ENCODE measurements around the gene ADNP.

Gene ADNP

DNA sequence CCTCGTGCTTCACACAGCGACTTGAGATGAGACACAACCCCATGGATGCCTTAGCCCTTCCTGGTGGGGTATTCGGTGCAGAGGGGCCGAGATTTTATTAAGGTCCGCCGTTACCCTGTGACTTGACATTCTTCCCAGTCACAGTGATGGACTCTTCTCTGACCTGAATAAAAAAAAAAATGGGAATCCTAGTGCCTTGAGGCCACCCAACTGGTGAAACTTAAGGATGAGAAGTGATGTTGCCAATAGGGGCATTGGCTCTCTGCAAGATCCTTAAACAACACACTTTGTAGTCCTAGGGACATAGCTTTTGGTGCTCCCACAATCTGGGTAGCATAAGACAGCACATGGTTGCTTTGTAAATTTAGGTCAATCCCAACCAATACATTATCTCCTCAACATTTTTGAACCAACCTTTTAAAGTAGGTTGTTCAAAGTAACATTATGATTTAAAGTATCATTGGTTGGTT, 814 bp upstream of the ADNP start:
- DNase-seq = no peak

DNA sequence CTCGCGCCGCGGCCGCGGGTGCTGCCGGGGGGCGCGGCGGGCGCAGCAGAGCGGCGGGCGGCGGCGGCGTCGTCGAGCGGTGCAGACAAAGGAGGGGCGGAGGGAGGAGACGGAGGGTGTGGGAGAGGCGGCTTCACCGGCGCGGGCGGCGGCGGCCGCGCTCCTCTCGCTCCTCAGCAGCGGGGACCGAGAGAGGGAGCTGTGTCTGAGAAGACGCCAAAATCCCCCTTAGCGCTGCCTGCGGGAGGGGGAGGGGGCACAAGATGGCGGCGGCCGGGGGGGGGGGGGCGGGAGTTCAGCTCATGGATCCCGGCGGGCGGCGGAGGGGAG, 296 bp downstream of the ADNP start:
- DNase-seq = no peak

GRCh38 chr20:50930139-50930975, 880 bp downstream of the ADNP start:
- no peak for DNase-seq

GRCh38 chr20:50929299-50930138, 1.7 kb downstream of the ADNP start:
- peak; percentile 67 for DNase-seq

DNA sequence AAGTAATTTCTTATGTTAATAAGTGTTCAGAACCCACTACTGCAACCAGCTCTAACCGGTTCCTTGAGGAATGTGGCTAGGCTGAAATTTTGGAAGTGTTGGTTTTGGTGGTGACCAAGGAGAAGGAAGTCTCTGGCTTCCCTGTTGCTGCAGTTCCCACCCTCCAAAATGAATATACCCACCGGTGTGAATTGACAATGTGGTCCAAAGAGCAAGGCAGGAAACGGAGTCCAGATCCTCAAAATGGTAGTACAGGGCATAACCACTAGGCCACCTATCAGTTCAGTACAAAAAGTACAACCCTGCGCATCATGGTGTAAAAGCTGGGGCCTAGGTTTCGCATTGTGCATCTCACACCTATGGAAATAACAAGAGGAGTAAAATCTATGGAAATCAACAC, 2.8 kb downstream of the ADNP start:
- no peak for DNase-seq

DNA sequence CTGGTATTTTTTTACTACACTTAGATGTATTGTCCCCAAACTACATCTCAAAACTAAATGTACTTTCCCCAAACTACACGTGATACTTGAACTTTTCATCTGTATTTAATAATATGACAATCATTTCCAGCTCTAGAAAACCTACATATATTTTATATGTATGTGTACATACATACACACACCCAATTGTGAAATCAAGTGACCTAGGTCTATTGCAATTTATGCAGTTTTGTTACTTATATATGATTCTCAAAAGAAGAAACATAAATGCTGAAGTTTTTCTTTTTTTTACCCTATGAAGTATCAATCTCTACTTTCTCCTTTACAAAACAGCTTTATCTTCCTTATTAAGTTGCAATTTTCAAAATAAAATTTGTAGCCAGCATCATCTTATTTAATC, 4.7 kb downstream of the ADNP start:
- no peak for DNase-seq

DNA sequence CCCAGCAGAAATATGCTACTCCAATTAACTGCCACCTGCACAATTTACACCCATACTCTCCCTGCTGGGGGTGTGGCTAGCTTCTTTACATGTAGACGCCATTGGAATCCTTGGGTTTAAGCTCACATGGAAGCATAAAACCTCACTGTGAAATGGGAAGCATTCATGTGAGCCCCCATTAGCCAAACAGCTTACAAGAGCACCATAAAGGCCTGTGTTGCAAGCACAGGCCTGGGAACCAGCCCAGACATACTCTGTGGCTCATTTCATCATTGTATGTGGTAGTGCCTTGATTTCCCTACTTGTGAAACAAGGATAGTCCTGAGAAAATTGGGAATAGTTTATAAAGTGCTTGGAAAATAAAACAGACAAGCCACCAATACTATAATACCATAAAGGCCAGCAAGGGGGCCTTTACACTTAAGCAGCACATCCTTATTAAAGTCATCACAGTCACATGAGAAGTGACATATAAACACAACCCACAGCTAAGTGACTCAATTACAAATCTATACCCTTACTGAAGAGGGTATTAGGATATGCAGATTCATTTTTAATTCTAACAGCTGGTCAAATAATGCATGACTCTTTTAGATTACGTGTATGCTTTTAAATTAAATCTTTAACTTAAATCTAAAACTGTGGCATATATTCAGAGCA, 6.8 kb downstream of the ADNP start:
- DNase-seq = no peak

GRCh38 chr20:50921803-50922501, 9.3 kb downstream of the ADNP start:
- no peak for DNase-seq

GRCh38 chr20:50920997-50921396, 10.2 kb downstream of the ADNP start:
- DNase-seq = no peak

DNA sequence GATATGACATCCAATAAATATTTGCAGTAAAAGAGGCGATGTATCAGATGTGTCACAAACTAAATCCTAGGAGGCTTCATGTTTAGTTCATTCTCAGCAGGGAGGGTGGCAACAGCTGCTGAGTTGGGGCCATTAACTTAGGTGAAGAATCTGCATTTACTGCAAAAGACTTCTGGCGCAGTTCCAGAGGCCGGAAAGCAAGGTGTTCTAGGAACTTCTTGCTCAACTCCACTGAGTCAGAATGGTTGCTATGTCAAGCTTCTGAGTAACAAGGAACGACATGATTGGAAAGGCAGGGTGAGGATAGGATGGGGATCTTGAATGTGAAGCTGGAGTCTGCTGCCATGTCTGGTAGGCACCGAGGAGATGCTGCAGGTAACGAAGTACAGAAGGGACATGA, 11.7 kb downstream of the ADNP start:
- no peak for DNase-seq

DNA sequence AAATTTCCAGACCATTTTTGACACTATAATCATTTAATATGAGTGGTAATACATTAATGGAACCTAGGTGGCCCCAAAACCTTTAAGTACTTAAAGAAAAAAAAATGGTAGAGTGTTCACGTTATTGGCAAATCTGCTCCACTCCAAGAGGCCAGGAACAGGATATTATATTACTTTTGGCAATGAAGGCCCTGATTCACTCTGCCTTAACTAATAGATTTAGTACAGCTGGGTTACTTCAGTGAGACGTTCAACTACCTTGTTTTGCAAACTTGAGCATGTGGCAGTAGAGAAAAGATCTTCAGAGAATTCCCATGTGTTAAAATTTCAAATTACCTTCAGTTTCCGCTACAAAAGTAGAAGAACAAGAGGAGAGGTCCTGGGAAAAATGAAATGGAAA, 12.8 kb downstream of the ADNP start:
- DNase-seq = no peak

- DNase-seq = no peak
Measured at GRCh38 chr20:50916934-50917333, 14.3 kb downstream of the ADNP start.

- DNase-seq = no peak
Measured at GRCh38 chr20:50916257-50916656, 15.0 kb downstream of the ADNP start.

DNA sequence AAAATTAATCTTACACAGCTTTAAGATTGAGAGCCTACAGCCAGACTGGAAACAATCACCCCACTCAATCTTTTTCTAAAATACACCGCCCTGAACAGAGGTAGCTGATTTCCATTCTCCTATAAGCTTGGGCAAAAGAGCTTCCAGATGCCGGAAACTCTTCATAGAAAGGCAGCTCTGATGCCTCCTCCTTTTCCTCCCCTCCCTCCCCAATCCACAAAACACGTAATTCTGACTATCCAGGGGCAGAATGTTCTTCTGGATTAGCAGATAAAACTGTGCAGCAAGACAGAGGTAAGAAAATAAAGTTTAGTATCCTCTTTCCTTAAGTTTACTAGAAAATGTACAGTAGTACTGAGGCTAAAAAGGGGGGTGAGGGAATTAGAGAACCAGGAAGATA, 15.8 kb downstream of the ADNP start:
- DNase-seq = no peak

- no peak for DNase-seq
Measured at GRCh38 chr20:50913690-50914375, 17.4 kb downstream of the ADNP start.

DNA sequence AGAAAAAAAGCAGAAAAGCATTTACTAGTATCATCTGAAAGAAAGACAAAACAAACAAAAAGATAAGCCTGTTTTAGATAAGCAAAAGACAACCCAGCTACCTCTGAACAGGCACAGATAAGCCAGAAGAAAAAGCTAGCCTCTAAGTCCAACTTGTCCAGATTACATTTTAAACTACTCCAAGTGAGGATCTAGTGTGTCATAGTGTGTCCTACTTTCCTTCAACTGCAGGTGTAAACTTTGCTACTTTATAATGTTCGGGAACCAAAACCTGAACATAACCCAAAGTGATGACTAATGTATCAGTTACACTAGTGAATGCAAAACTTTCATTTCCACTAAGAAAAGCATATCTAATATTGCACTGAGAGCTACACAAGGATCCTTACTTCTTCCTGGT, 19.5 kb downstream of the ADNP start:
- no peak for DNase-seq

GRCh38 chr20:50911030-50911429, 20.2 kb downstream of the ADNP start:
- DNase-seq = no peak

DNA sequence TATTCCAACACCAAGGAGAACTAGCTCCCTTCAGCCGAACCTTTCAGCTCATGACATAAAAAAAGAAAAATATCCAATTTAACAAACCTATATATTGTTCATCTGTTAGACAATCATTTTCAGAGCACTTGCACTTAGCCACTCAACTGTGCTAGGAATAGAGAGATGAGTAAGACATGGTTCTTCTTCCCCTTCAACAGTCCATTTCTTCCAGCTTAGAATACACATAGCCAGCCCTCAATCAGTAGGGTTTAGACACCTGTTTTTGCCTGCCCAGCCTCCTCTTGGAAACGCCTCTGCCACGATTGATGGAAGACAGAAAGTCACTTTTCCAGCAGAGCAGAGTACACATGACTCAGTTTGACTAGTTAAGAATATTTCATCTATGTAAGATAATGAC, 21.8 kb downstream of the ADNP start:
- no peak for DNase-seq

DNA sequence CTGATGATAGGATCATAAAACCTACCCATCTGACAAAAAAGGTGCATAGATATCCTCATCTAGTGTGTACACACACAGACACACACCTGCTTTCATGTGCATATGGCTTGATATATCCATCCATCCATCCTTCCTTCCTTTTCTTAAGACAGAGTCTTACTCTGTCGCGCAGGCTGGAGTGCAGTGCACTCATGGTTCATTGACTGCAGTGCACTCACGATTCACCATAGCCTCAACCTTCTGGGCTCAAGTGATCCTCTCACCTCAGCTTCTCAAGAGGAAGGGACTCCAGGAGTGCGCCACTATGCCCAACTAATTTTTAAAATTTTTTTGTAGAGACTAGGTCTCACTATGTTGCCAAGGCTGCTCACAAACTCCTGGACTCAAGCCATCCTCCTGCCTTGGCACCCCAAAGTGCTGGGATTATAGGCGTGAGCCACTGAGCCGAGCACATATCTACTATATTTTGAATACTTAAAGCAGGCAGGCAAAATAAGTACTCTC, 27.1 kb downstream of the ADNP start:
- no peak for DNase-seq

DNA sequence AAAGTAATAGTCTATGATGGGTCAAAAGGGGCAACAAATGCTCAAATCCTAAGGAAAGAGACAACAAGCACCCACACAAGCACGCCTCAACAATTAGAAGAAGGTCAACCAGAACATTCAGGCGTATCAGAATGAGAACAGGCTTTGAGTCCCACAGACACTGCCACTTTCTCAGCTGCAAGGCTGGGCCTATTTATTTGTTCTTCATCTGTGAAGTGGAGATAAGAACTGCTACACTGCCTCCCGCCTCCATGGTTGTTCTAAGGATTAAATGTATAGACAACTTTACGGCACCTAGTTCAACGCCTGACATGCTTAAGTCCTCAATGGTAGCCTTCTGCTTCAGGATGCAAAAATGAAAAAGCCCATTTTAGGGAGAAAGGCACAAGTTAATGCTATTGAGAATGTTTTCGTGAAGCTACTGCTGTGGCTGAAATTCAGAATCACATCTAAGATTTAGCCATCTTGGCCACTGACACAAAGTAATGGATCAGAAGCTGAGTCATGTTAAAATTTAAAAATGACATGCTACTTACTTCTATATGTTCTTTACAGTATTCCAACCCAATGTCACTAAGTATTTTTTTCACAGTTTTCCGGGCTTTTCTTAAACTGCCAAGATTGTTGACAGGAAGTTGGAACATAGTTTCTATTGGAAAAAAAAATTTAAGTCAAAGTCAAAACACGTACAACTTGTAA, 27.7 kb downstream of the ADNP start:
- no peak for DNase-seq

DNA sequence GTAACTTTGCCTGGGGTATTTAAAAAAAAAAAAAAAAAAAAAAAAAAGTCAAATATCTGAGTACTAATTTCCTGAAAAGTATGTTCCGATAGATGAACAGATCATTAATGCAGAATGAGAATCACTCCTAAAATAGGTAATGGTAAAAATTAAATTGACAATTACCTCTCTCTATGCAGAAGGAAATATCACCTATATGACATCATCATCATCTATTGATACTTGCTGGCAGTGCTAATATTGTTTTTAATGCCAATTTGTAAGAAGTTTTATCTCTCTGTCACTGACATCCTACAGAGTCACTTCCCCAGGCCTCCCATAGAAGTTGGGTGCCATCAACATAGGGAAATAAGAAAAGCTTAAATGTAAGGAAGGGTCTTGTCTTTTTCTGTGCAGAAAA, 29.9 kb downstream of the ADNP start:
- DNase-seq = no peak

- no peak for DNase-seq
Measured at GRCh38 chr20:50900261-50900660, 31.0 kb downstream of the ADNP start.
